HG03135 (cell line): ENCODE data around the gene MAP3K2.

Experiments used
- ATAC-seq: cut with Tn5 transposase; IDR thresholded peaks from one replicate; pipeline ENCODE4 v1.9.1; 2021; ENCODE audit warnings: mild to moderate bottlenecking, moderate library complexity; ENCODE audit not compliant: unreplicated experiment

MAP3K2 gene

GRCh38 chr2:127305990-127306585, 81.7 kb downstream of the MAP3K2 start:
- ATAC-seq = no peak

GRCh38 chr2:127302168-127302567, 85.6 kb downstream of the MAP3K2 start:
- ATAC-seq = no peak

GRCh38 chr2:127293748-127294562, 93.8 kb downstream of the MAP3K2 start, which contains the start of gene ERCC3:
ERCC3 (minus strand) TSS chr2:127294144; CDS start chr2:127294081, 63 bp downstream.
- peak; percentile 98 for ATAC-seq

- ATAC-seq = no peak
These were observed 94.4 kb downstream of the MAP3K2 start for GRCh38 chr2:127293386-127293747.

- no peak for ATAC-seq
These were observed 99.5 kb downstream of the MAP3K2 start for GRCh38 chr2:127288274-127288673.

GRCh38 chr2:127283275-127283674, 104.5 kb downstream of the MAP3K2 start:
- no peak for ATAC-seq

- ATAC-seq = no peak
These were observed 107.1 kb downstream of the MAP3K2 start for GRCh38 chr2:127280693-127281092.

DNA sequence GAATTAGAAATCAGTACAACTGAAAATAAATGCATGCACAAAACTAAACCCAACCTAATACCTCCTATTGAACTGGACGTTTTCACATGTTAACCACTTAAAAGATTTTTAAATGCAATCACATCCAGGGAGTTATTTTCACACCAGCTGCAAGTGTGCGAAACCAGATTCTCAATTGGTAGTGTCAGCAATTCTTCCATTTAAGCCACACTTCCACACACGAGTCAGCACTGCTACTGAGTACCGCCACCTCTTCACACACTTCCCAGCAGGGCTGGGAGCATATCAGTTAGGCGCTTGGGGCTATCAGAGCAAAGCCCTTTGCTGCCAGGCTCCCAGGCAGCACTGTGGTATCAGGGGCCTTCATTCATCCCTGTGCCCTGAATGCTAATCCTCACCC, 108.0 kb downstream of the MAP3K2 start:
- ATAC-seq = no peak

GRCh38 chr2:127278959-127279358, 108.8 kb downstream of the MAP3K2 start:
- ATAC-seq = no peak

DNA sequence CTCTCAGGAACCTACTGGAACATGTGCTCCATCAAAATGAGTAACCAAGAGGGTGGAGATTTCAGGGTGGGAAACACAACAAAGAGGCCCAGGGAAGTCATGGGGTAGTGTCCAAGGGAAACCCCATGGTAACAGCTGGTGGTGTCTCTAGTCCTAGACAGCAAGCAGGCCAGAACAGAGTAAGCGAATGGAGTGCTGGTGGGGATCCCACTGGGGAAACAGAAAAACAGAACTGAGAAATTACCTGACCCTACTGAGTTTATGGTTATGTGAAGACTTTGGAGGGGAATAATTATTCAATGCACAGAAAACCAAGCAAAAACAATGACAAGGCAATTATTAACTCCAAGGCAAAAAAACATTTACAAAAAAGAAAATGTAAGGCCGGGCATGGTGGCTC, 110.7 kb downstream of the MAP3K2 start:
- peak; percentile 72 for ATAC-seq

GRCh38 chr2:127275789-127276188, 112.0 kb downstream of the MAP3K2 start:
- no peak for ATAC-seq

DNA sequence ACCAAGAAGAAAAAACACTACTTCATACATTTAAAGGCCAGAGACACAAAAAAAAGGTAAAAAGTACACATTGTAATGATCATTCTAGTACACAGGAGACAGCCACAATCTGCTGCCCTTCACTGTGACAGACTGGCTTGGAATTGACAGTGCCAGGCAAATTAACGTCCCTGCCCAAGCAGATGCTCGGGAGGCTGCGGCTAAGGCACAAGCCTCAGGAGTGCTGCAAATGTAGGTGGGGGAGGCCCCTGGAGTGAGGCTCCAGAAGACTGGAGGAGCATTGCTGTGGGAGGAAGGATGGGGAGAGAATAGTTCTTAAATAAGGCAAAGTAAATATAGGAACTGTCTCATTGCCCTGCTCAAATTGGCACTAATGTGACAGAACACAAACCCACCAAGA, 112.4 kb downstream of the MAP3K2 start:
- ATAC-seq = no peak

GRCh38 chr2:127270663-127271062, 117.1 kb downstream of the MAP3K2 start:
- no peak for ATAC-seq

- ATAC-seq = no peak
These were observed 125.9 kb downstream of the MAP3K2 start for GRCh38 chr2:127261804-127262406.

- no peak for ATAC-seq
These were observed 128.4 kb downstream of the MAP3K2 start for GRCh38 chr2:127259355-127259754.

GRCh38 chr2:127256866-127257265, 130.9 kb downstream of the MAP3K2 start:
- ATAC-seq = no peak

DNA sequence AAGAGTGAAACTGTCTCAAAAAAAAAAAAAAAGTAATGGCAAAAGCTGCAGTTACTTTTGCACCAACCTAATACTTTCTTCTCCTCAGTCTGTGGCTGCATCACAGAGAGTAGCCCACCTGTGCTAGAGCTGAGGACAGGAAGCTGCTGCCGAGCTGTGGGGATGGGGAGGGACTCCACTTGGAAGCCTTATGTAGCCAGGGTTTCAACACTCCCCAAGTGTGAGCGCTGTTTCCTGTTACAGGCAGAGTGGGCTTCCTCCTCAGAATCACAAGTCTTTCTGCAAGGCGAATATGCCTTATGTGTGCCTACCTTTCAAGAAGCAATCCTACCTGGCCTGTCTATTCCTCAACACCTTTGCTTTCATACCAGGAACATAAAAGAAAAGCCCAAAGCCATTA, 131.4 kb downstream of the MAP3K2 start:
- ATAC-seq = no peak

- ATAC-seq = no peak
These were observed 132.1 kb downstream of the MAP3K2 start for GRCh38 chr2:127255721-127256120.

DNA sequence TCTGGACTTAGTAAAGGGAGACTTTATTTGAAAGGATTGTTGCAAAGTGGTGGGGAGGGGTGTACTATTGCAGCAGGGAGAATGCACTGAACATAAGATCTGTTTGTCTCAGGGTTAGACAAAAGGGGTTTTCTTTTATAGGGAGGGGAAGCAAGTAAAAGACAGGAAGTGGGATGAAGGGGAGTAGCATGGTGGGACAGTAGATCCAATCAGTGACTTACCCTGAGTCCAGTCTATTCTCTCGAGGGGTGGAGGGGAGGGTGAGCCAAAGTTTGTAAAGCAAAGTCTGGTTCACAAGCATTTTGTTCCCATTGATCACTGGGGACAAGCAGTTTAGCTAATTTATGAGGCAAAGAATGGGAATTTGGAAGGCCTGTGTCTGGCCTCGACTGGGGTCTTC, 132.6 kb downstream of the MAP3K2 start:
- no peak for ATAC-seq

DNA sequence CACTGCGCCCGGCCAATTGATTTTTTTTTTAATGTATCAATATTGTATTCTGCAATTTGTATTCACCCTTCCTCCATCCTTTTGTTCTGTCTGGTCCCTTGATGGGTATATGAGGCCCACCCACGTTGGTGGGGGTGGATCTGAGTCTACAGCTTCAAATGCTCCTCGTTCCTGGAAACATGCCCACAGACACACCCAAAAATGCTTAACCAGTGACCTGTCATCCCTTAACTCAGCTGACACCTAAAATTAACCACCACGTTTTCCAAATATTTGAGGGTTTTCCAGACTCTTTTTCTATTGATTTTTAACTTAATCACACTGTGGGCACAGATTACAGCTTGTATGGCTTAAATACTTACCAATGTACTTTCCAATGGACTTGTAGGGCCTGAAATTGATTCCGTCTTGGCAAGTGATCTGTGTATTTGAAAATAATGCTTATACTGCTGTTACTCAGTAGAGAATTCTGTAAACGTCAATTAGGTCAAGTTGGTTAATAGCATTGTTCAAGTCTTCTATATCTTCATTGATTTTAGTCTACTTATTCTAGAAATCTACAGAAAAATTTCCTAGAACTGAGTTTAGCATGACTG, 133.3 kb downstream of the MAP3K2 start:
- no peak for ATAC-seq
